GM23338 (cell line): ENCODE results near the gene MLLT10. TPM values are rescaled to one million over a fixed set of nuclear protein-coding genes. Genes with fewer than 3 reads are reported as not detected.

Experiments
- CREB1 ChIP-seq: fragments of 250-450 bp; sonication (Bioruptor Pico); IDR thresholded peaks from 2 replicates; pipeline ENCODE4 v1.5.0; 2020; ENCODE audit warnings: low read depth, mild to moderate bottlenecking, moderate library complexity
- ETS1 ChIP-seq: IDR thresholded peaks from 2 replicates; pipeline ENCODE4 v1.6.1; 2016; ENCODE audit warnings: antibody characterized with exemption
- EZH2 ChIP-seq: fragments of 200-600 bp; sonication (generic); IDR thresholded peaks from one replicate; pipeline ENCODE4 v1.8.0; 2017; ENCODE audit warnings: antibody characterized with exemption, mild to moderate bottlenecking, low read depth; ENCODE audit not compliant: unreplicated experiment
- EZH2phosphoT487 ChIP-seq: fragments of 200-600 bp; sonication (generic); IDR thresholded peaks from one replicate; pipeline ENCODE4 v1.8.1; 2018; ENCODE audit warnings: antibody characterized with exemption; ENCODE audit not compliant: unreplicated experiment
- JUNB ChIP-seq: IDR thresholded peaks from one replicate; pipeline ENCODE4 v1.6.1; 2016; ENCODE audit warnings: antibody characterized with exemption; ENCODE audit not compliant: unreplicated experiment
- NANOG ChIP-seq: IDR thresholded peaks from 2 replicates; pipeline ENCODE4 v1.6.1; 2016; ENCODE audit warnings: antibody characterized with exemption, borderline replicate concordance
- POLR2AphosphoS5 ChIP-seq: IDR thresholded peaks from 2 replicates; pipeline ENCODE4 v1.6.1; 2016; ENCODE audit warnings: antibody characterized with exemption, low read depth
- ZNF331 ChIP-seq: fragments of 250-450 bp; sonication (Bioruptor Pico); IDR thresholded peaks from 2 replicates; pipeline ENCODE4 v1.5.0; 2020; ENCODE audit warnings: low read depth, mild to moderate bottlenecking, moderate library complexity
- polyA plus RNA-seq: library from polyadenylated mRNA; unstranded; fragments of >200 nt; fragmentation: Nextera tagmentation; extraction: Ambion mirVana; gene quantifications from 2 replicates; pipeline ENCODE4 v1.2.1, GENCODE V29; 2016
- total RNA-seq: library from RNA; depleted of rRNA; stranded (reverse); fragments of >200 nt; shearing (Covaris generic); gene quantifications from 2 replicates; pipeline ENCODE4 v1.2.3, GENCODE V29; 2014
- TF ChIP-seq, protein P1 (sequence below): fragments of 250-450 bp; sonication (Bioruptor Pico); IDR thresholded peaks from 2 replicates; pipeline ENCODE4 v1.5.0; 2020; ENCODE audit warnings: mild to moderate bottlenecking, moderate library complexity
- TF ChIP-seq, protein P2 (sequence below), 2 experiments: fragments of 200-600 bp in 1 of 2; sonication (generic) in 1 of 2; conservative IDR thresholded peaks; 2 replicates each; pipeline versions ENCODE4 v1.5.1 to v1.6.1; 2016 to 2017; ENCODE audit warnings: antibody characterized with exemption in 2 of 2, low read depth in 2 of 2, mild to moderate bottlenecking in 2 of 2, moderate library complexity in 1 of 2

Gene MLLT10
- total and polyA plus RNA-seq, 2 experiments from 2014 or later: 28.8 to 55.4 TPM

GRCh38 chr10:21673668-21674067, 139.6 kb downstream of the MLLT10 start (continued):
- TF ChIP-seq, protein P1, sequence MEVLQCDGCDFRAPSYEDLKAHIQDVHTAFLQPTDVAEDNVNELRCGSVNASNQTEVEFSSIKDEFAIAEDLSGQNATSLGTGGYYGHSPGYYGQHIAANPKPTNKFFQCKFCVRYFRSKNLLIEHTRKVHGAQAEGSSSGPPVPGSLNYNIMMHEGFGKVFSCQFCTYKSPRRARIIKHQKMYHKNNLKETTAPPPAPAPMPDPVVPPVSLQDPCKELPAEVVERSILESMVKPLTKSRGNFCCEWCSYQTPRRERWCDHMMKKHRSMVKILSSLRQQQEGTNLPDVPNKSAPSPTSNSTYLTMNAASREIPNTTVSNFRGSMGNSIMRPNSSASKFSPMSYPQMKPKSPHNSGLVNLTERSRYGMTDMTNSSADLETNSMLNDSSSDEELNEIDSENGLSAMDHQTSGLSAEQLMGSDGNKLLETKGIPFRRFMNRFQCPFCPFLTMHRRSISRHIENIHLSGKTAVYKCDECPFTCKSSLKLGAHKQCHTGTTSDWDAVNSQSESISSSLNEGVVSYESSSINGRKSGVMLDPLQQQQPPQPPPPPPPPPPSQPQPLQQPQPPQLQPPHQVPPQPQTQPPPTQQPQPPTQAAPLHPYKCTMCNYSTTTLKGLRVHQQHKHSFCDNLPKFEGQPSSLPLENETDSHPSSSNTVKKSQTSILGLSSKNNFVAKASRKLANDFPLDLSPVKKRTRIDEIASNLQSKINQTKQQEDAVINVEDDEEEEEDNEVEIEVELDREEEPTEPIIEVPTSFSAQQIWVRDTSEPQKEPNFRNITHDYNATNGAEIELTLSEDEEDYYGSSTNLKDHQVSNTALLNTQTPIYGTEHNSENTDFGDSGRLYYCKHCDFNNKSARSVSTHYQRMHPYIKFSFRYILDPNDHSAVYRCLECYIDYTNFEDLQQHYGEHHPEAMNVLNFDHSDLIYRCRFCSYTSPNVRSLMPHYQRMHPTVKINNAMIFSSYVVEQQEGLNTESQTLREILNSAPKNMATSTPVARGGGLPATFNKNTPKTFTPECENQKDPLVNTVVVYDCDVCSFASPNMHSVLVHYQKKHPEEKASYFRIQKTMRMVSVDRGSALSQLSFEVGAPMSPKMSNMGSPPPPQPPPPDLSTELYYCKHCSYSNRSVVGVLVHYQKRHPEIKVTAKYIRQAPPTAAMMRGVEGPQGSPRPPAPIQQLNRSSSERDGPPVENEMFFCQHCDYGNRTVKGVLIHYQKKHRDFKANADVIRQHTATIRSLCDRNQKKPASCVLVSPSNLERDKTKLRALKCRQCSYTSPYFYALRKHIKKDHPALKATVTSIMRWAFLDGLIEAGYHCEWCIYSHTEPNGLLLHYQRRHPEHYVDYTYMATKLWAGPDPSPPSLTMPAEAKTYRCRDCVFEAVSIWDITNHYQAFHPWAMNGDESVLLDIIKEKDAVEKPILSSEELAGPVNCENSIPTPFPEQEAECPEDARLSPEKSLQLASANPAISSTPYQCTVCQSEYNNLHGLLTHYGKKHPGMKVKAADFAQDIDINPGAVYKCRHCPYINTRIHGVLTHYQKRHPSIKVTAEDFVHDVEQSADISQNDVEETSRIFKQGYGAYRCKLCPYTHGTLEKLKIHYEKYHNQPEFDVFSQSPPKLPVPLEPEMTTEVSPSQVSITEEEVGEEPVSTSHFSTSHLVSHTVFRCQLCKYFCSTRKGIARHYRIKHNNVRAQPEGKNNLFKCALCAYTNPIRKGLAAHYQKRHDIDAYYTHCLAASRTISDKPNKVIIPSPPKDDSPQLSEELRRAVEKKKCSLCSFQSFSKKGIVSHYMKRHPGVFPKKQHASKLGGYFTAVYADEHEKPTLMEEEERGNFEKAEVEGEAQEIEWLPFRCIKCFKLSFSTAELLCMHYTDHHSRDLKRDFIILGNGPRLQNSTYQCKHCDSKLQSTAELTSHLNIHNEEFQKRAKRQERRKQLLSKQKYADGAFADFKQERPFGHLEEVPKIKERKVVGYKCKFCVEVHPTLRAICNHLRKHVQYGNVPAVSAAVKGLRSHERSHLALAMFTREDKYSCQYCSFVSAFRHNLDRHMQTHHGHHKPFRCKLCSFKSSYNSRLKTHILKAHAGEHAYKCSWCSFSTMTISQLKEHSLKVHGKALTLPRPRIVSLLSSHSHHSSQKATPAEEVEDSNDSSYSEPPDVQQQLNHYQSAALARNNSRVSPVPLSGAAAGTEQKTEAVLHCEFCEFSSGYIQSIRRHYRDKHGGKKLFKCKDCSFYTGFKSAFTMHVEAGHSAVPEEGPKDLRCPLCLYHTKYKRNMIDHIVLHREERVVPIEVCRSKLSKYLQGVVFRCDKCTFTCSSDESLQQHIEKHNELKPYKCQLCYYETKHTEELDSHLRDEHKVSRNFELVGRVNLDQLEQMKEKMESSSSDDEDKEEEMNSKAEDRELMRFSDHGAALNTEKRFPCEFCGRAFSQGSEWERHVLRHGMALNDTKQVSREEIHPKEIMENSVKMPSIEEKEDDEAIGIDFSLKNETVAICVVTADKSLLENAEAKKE (CRISPR knock-in tag): no peak
- TF ChIP-seq JUNB (no peak), POLR2AphosphoS5 (no peak), ZNF331 (CRISPR knock-in tag) (no peak), EZH2phosphoT487 (no peak), NANOG (no peak), EZH2 (no peak), ETS1 (no peak), CREB1 (CRISPR knock-in tag) (no peak)
- TF ChIP-seq, protein P2, sequence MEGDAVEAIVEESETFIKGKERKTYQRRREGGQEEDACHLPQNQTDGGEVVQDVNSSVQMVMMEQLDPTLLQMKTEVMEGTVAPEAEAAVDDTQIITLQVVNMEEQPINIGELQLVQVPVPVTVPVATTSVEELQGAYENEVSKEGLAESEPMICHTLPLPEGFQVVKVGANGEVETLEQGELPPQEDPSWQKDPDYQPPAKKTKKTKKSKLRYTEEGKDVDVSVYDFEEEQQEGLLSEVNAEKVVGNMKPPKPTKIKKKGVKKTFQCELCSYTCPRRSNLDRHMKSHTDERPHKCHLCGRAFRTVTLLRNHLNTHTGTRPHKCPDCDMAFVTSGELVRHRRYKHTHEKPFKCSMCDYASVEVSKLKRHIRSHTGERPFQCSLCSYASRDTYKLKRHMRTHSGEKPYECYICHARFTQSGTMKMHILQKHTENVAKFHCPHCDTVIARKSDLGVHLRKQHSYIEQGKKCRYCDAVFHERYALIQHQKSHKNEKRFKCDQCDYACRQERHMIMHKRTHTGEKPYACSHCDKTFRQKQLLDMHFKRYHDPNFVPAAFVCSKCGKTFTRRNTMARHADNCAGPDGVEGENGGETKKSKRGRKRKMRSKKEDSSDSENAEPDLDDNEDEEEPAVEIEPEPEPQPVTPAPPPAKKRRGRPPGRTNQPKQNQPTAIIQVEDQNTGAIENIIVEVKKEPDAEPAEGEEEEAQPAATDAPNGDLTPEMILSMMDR (conservative IDR thresholded peaks at IDR 0.05; ENCODE audit: low read depth in 2 of 2): no peak
